ENCODE results near the gene EGFL8. TPM values are rescaled to one million over a fixed set of nuclear protein-coding genes. Genes with fewer than 3 reads are reported as not detected.

EGFL8 gene
- total RNA-seq, 1 donor from 2014 or later: 13.3 TPM

DNA sequence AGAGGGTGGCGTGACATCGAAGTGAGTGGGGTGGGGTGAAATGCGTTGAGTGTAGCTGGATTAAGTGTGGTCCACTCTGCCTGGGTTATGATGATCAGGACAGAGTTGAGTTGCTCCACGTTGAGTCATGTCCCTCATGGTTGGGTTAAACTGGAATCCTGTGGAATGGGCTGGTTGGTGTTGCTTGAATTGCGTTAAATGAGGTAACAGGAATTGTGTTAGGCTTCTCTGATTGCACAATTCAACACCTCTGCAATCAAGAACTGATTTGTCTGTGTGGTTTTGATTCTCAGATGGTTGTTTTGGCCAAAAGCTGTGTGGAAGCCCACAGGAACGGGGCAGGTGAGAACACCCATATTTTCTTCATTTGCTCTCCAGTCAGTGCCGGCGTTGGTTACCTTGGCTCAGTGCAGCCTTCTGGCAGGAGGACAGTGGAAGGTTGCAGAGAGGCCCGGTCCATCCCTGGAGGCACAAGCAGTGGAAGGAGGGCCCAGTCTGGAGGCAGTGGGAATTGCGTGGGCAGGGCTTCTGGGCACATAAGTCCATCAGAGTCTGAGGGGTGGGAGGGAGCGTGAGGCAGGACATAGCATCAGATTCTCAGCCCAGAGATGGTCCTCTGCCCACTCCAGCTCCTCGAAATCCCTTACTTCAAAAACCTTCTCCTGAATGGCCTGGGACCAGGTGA, 47.8 kb downstream of the EGFL8 start:
- no peaks in the 10 kb centered on the region for H3K9me3 ChIP-seq
- intact Hi-C loops (cut with DNase I): no loop called here
- no peak overlapping the region for H3K4me3 ChIP-seq
- no peak overlapping the region for H3K27ac ChIP-seq
- H3K36me3 ChIP-seq: no peaks in the 10 kb centered on the region
- DNase-seq (ENCODE audit: extremely low spot score in 2 of 2): no peak
- no peak for TF ChIP-seq POLR2A (IDR thresholded peaks at IDR 0.05)
- TF ChIP-seq CTCF (IDR thresholded peaks at IDR 0.05): no peak
- no peak for TF ChIP-seq POLR2AphosphoS5 (IDR thresholded peaks at IDR 0.05; ENCODE audit: insufficient read depth in 1 of 2, low read depth in 1 of 2)
- no peaks in the 10 kb centered on the region for H3K27me3 ChIP-seq
- H3K4me1 ChIP-seq: no peaks in the 10 kb centered on the region

DNA sequence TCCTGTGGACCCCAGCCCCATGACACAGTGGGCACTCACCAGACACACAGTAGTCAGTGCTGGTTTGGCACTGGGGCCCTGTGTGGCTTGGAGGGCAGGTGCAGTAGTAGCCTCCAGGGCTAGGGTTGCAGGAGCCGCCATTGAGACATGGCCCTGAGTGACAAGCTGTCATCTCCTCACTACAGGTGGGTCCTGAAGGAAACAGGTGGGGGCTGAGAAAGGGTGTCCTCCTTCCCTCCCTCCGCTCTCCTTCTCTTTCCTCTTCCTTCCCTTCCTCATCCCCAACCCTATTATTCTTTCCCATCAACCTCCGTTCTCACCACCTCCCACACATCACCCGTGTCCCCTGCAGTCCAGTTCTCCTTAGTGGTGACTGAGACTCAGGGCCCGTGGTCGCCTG, 49.3 kb downstream of the EGFL8 start:
- H3K4me3 ChIP-seq: no peak overlapping the region
- no peaks in the 10 kb centered on the region for H3K27me3 ChIP-seq
- H3K9me3 ChIP-seq: no peaks in the 10 kb centered on the region
- H3K36me3 ChIP-seq: no peaks in the 10 kb centered on the region
- no peaks in the 10 kb centered on the region for H3K4me1 ChIP-seq
- intact Hi-C loops (cut with DNase I): no loop called here
- TF ChIP-seq POLR2AphosphoS5 (IDR thresholded peaks at IDR 0.05; ENCODE audit: insufficient read depth in 1 of 2, low read depth in 1 of 2): no peak
- no peak for TF ChIP-seq CTCF (IDR thresholded peaks at IDR 0.05)
- no peak for TF ChIP-seq POLR2A (IDR thresholded peaks at IDR 0.05)
- DNase-seq (ENCODE audit: extremely low spot score in 2 of 2): no peak
- no peak overlapping the region for H3K27ac ChIP-seq

DNA sequence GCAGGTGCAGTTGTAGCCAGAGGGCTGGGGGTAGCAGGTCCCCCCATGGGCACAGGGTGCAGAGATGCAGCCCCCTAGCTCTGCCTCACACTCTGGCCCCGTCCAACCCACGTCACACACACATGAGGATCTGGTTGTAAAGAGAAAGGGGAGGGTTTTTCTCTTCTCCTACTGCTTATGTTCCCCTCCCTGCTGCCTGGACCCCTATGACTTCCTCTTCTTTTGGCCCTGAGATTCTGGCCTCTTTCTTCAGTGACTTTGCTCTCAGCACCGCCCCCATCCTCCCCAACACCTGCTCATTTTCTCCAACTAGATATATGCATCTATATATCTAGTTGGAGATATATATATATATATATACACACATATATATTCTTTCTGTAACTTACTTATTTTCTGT, 49.7 kb downstream of the EGFL8 start:
- Histone ChIP-seq H3K36me3 (no peaks in the 10 kb centered on the region), H3K27ac (no peak overlapping the region), H3K4me1 (no peaks in the 10 kb centered on the region), H3K4me3 (no peak overlapping the region), H3K27me3 (no peaks in the 10 kb centered on the region), H3K9me3 (no peaks in the 10 kb centered on the region)
- TF ChIP-seq CTCF (IDR thresholded peaks at IDR 0.05) (no peak), POLR2AphosphoS5 (IDR thresholded peaks at IDR 0.05; ENCODE audit: insufficient read depth in 1 of 2, low read depth in 1 of 2) (no peak), POLR2A (IDR thresholded peaks at IDR 0.05) (no peak)
- intact Hi-C loops (cut with DNase I): no loop called here
- no peak for DNase-seq (ENCODE audit: extremely low spot score in 2 of 2)

GRCh38 chr6:32215617-32216016, 51.2 kb downstream of the EGFL8 start:
- H3K4me3 ChIP-seq: no peak overlapping the region
- intact Hi-C loops (cut with DNase I): no loop called here
- H3K9me3 ChIP-seq: no peaks in the 10 kb centered on the region
- no peaks in the 10 kb centered on the region for H3K36me3 ChIP-seq
- no peak for TF ChIP-seq POLR2AphosphoS5 (IDR thresholded peaks at IDR 0.05; ENCODE audit: insufficient read depth in 1 of 2, low read depth in 1 of 2)
- no peak for TF ChIP-seq POLR2A (IDR thresholded peaks at IDR 0.05)
- no peak for TF ChIP-seq CTCF (IDR thresholded peaks at IDR 0.05)
- H3K27ac ChIP-seq: no peak overlapping the region
- H3K4me1 ChIP-seq: no peaks in the 10 kb centered on the region
- H3K27me3 ChIP-seq: no peaks in the 10 kb centered on the region
- no peak for DNase-seq (ENCODE audit: extremely low spot score in 2 of 2)

DNA sequence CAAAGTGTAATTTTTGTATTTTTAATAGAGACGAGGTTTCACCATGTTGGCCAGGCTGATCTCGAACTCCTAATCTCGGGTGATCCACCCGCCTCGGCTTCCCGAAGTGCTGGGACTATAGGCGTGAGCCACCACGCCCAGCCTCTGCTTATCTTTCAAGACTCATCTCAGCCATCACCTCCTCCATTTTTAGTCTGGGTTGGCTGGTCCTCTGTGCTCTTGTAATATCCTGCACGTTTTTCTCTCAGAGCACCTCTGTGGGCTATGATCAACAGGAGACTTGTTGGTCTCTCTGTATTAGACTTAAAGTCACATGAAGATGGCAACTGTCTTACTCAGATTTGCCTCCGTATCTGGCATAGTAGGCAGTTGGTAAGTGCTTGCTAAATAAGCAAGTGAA, 51.9 kb downstream of the EGFL8 start:
- intact Hi-C loops (cut with DNase I): no loop called here
- no peaks in the 10 kb centered on the region for H3K9me3 ChIP-seq
- no peaks in the 10 kb centered on the region for H3K36me3 ChIP-seq

More for the DNA sequence above, 51.9 kb downstream of the EGFL8 start:
- no peak for TF ChIP-seq POLR2A (IDR thresholded peaks at IDR 0.05)
- no peak for TF ChIP-seq POLR2AphosphoS5 (IDR thresholded peaks at IDR 0.05; ENCODE audit: insufficient read depth in 1 of 2, low read depth in 1 of 2)
- TF ChIP-seq CTCF (IDR thresholded peaks at IDR 0.05): no peak
- Histone ChIP-seq H3K27me3 (no peaks in the 10 kb centered on the region), H3K4me3 (no peak overlapping the region), H3K4me1 (no peaks in the 10 kb centered on the region), H3K27ac (no peak overlapping the region)
- DNase-seq (ENCODE audit: extremely low spot score in 2 of 2): no peak
